ENCODE measurements around the gene MPZL2.

MPZL2 gene

DNA sequence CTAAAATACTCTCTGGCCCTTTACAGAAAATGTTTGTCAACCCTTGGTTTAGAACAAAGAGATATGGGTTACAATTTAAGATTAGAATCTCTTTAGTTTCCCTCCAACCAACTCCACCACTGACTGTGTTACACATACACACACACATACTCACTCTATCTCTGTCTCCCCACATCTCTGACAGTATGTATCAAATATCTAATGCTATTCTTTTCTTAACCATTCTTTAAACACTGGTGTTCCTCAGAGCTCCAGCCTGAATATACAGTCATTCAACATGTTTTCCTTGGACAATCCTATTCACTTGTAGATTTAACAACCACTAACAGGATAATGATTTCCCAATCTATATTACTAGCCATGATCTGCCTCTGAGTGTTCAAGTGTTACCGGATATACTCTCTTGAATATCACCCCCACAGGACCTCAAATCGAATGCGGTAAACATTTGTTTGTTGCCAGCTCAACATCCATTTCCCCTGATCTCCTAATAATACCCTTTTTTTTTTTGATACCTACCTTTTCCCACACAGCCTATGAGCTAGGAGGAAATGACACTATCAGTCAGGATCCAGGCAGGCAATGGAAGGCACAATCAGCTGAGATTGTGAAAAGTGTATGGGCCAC, 18.0 kb downstream of the MPZL2 start:
- TF ChIP-seq SIN3A (IDR thresholded peaks at IDR 0.05; ENCODE audit: borderline replicate concordance, insufficient read depth, low read length) (no peak), FOXP2 (optimal IDR thresholded peaks at IDR 0.05; ENCODE audit: borderline replicate concordance, extremely low read depth, extremely low read length, insufficient read depth) (no peak)
- TF ChIP-seq, protein P1, sequence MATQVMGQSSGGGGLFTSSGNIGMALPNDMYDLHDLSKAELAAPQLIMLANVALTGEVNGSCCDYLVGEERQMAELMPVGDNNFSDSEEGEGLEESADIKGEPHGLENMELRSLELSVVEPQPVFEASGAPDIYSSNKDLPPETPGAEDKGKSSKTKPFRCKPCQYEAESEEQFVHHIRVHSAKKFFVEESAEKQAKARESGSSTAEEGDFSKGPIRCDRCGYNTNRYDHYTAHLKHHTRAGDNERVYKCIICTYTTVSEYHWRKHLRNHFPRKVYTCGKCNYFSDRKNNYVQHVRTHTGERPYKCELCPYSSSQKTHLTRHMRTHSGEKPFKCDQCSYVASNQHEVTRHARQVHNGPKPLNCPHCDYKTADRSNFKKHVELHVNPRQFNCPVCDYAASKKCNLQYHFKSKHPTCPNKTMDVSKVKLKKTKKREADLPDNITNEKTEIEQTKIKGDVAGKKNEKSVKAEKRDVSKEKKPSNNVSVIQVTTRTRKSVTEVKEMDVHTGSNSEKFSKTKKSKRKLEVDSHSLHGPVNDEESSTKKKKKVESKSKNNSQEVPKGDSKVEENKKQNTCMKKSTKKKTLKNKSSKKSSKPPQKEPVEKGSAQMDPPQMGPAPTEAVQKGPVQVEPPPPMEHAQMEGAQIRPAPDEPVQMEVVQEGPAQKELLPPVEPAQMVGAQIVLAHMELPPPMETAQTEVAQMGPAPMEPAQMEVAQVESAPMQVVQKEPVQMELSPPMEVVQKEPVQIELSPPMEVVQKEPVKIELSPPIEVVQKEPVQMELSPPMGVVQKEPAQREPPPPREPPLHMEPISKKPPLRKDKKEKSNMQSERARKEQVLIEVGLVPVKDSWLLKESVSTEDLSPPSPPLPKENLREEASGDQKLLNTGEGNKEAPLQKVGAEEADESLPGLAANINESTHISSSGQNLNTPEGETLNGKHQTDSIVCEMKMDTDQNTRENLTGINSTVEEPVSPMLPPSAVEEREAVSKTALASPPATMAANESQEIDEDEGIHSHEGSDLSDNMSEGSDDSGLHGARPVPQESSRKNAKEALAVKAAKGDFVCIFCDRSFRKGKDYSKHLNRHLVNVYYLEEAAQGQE (IDR thresholded peaks at IDR 0.05; ENCODE audit: insufficient read depth in 1 of 2, low read depth in 2 of 2, low read length in 2 of 2) = no peak

DNA sequence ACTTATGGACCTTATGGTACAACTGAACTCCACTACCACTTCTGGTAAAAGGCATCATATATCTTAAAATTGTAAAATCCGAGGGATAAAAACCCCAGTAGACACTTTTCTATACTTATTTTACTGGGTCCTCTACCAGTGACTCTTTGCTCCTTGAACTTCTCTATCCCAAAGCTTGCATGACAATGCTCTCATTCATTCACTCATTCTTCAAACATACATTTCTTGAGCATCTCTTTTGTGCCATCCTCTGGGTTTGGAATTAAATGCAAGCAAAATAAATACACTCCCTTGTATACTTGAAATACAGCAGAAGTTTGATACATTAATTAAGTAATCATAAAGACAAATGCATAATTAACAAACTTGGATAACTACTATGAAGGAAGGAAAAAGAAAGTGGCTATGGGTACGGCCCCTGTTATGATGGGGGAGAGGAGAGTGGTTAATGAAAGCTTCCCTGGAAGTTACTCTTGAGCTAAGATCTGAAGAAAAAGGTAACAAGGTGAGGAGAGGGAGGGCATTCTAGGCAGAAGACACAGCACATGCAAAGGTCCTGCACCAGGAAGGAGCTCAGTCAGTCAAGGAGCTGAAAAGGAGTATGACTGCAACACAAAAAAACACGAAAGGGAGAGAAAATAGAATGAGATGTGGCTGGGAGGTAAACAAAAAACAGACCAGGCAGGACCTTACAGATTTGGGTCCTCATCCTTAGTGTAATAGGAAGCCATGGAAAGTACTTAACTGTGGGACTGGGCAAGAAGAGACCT, 19.9 kb downstream of the MPZL2 start:
- TF ChIP-seq POLR2AphosphoS5 (IDR thresholded peaks at IDR 0.05; ENCODE audit: low read depth, low read length) = no peak
- no peak for TF ChIP-seq SIN3A (IDR thresholded peaks at IDR 0.05; ENCODE audit: borderline replicate concordance, insufficient read depth, low read length)
- TF ChIP-seq TAF1 (IDR thresholded peaks at IDR 0.05; ENCODE audit: borderline replicate concordance, insufficient read depth, low read length) = no peak
- no peak for TF ChIP-seq FOXP2 (optimal IDR thresholded peaks at IDR 0.05; ENCODE audit: borderline replicate concordance, extremely low read depth, extremely low read length, insufficient read depth)
- TF ChIP-seq, protein P1 (IDR thresholded peaks at IDR 0.05; ENCODE audit: insufficient read depth in 1 of 2, low read depth in 2 of 2, low read length in 2 of 2) = no peak

DNA sequence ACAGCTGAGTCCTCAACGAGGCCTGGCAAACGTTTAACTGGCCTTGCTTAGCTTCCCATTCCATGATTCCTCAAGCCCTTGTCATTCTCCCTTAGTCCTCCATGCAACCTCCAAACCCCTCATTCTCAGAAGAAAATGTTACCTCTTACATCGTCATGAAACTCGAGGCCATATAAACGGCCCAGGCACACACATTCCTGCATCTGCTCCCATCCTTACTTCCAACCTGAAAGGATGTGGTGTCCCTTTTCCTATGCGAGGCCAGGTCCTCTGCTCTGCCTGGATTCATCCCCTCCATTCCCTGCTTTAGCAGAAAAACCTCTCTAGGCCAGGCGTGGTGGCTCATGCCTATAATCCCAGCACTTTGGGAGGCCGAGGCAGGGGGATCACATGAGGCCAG, 20.9 kb downstream of the MPZL2 start:
- TF ChIP-seq SIN3A (IDR thresholded peaks at IDR 0.05; ENCODE audit: borderline replicate concordance, insufficient read depth, low read length) = no peak
- no peak for TF ChIP-seq TAF1 (IDR thresholded peaks at IDR 0.05; ENCODE audit: borderline replicate concordance, insufficient read depth, low read length)
- TF ChIP-seq, protein P1 (IDR thresholded peaks at IDR 0.05; ENCODE audit: insufficient read depth in 1 of 2, low read depth in 2 of 2, low read length in 2 of 2) = no peak
- no peak for TF ChIP-seq POLR2AphosphoS5 (IDR thresholded peaks at IDR 0.05; ENCODE audit: low read depth, low read length)
- no peak for TF ChIP-seq FOXP2 (optimal IDR thresholded peaks at IDR 0.05; ENCODE audit: borderline replicate concordance, extremely low read depth, extremely low read length, insufficient read depth)

DNA sequence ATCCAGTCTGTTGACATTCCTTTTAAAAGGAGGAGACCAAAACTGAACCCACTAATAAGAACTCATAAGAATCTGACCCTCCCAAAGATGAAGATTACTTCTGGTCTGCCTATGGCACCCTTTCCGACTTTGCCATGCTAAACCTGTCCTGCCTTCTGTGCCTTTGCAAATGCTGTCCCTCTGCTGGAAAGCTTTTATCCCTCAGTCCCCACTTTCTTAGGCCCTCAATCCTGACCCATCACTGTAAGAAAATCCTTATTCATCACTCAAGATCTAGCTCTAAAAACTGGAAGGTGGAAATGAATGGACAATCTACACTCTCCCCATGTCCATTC, 22.4 kb downstream of the MPZL2 start:
- TF ChIP-seq TAF1 (IDR thresholded peaks at IDR 0.05; ENCODE audit: borderline replicate concordance, insufficient read depth, low read length) (no peak), POLR2AphosphoS5 (IDR thresholded peaks at IDR 0.05; ENCODE audit: low read depth, low read length) (no peak), SIN3A (IDR thresholded peaks at IDR 0.05; ENCODE audit: borderline replicate concordance, insufficient read depth, low read length) (no peak), FOXP2 (optimal IDR thresholded peaks at IDR 0.05; ENCODE audit: borderline replicate concordance, extremely low read depth, extremely low read length, insufficient read depth) (no peak)
- TF ChIP-seq, protein P1 (IDR thresholded peaks at IDR 0.05; ENCODE audit: insufficient read depth in 1 of 2, low read depth in 2 of 2, low read length in 2 of 2) = no peak
